Endodermal cell (in vitro differentiated cells): ENCODE results near the gene SEMA5A. TPM values are rescaled to one million over a fixed set of nuclear protein-coding genes. Genes with fewer than 3 reads are reported as not detected.

Experiments used
- DNase-seq: peaks from one replicate; pipeline ENCODE4 v3.0.0-alpha.2; 2017
- H3K27ac ChIP-seq: 2 replicates; pipeline ENCODE4 v1.5.1; 2013; ENCODE audit warnings: mild to moderate bottlenecking, low read depth, low read length, moderate library complexity
- H3K27me3 ChIP-seq: 2 replicates; pipeline ENCODE4 v1.6.1; 2013; ENCODE audit warnings: mild to moderate bottlenecking, low read length, moderate library complexity; ENCODE audit not compliant: insufficient read depth, control insufficient read depth, poor library complexity, severe bottlenecking
- H3K36me3 ChIP-seq: 2 replicates; pipeline ENCODE4 v1.7.0; 2013; ENCODE audit warnings: mild to moderate bottlenecking, low read length, moderate library complexity; ENCODE audit not compliant: control insufficient read depth, insufficient read depth
- H3K4me1 ChIP-seq: one replicate; pipeline ENCODE4 v1.7.0; 2013; ENCODE audit warnings: low read length; ENCODE audit not compliant: control insufficient read depth, insufficient read depth
- H3K4me3 ChIP-seq: 2 replicates; pipeline ENCODE4 v1.5.1; 2013; ENCODE audit warnings: mild to moderate bottlenecking, low read length, moderate library complexity
- H3K9ac ChIP-seq: 2 replicates; pipeline ENCODE4 v1.6.1; 2013; ENCODE audit warnings: mild to moderate bottlenecking, low read length, moderate library complexity; ENCODE audit not compliant: poor library complexity, severe bottlenecking; ENCODE audit errors: extremely low read depth
- H3K9me3 ChIP-seq: 2 replicates; pipeline ENCODE4 v1.6.1; 2013; ENCODE audit warnings: mild to moderate bottlenecking, low read length, moderate library complexity; ENCODE audit not compliant: control insufficient read depth
- H3K27ac Mint-ChIP-seq: 2 replicates; pipeline ENCODE4 v1.8.0; 2020; ENCODE audit warnings: mixed read lengths
- H3K27me3 Mint-ChIP-seq: 2 replicates; pipeline ENCODE4 v1.8.0; 2021; ENCODE audit warnings: mild to moderate bottlenecking, mixed read lengths; ENCODE audit not compliant: insufficient read depth
- H3K36me3 Mint-ChIP-seq: 2 replicates; pipeline ENCODE4 v1.8.0; 2020; ENCODE audit warnings: low read depth, mixed read lengths
- H3K4me1 Mint-ChIP-seq: 2 replicates; pipeline ENCODE4 v1.8.0; 2020; ENCODE audit warnings: mixed read lengths
- H3K4me3 Mint-ChIP-seq: 2 replicates; pipeline ENCODE4 v1.8.0; 2020; ENCODE audit warnings: mild to moderate bottlenecking, moderate library complexity, mixed read lengths
- H3K9me3 Mint-ChIP-seq: 2 replicates; pipeline ENCODE4 v1.8.0; 2020; ENCODE audit warnings: mild to moderate bottlenecking, mixed read lengths
- CTCF ChIP-seq: fragments of 200-600 bp; sonication (generic); conservative IDR thresholded peaks from 2 replicates; pipeline ENCODE4 v1.5.0; 2021; ENCODE audit warnings: antibody characterized with exemption, mild to moderate bottlenecking
- WGBS, 2 experiments: methylation state at CpG; one replicate each; pipeline versions ENCODE4 v1.1.5 to v1.1.7; 2013; ENCODE audit warnings: missing lambda C conversion rate in 2 of 2, mixed read lengths in 1 of 2; ENCODE audit not compliant: insufficient coverage in 1 of 2, insufficient read length in 1 of 2; 5-methylcytosine and 5-hydroxymethylcytosine counted together
- total RNA-seq, 2 donors: library from RNA; stranded (reverse); fragmentation: NEBNext Ultra II Directional in 1 of 2; extraction: Animal tissue kit (Norgen Biotek cat#: 25700) in 1 of 2; gene quantifications; 2 replicates in 1 of 2; 3 replicates in 1 of 2; pipeline ENCODE4 v1.2.1, GENCODE V29; 2021

SEMA5A gene
- total RNA-seq, 2 donors from 2014 or later, result 46.8 to 77.8 TPM

DNA sequence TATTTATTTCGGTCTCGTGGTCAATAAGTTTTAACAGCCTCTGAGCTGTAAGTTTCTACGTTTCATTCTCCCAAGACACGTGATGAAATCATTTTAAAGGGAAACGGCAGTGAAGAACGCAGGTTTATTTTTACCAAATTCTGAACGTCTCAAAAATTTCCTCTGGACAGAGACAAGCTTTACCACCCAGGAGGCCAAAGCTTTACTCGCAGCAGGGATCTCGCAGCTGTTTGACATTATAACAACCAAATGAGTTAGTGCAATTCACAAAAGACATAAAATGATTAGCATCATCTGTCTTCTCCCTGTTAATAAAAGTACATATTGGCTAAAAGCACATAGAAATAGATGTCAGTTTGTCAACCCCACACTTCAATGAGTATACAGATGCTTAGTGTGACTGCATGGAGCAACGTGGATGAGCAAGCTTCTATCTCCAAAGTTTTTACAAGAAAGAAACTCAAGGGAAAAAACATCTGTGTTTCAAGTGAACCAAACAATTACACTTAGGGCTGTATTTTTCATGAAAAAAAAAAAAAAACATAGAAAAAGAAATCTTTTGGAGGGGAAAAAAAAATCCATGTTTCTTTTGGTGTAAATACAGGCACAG, 2.5 kb downstream of the SEMA5A start:
- TF ChIP-seq CTCF, result no peak
- 80 to 86% methylated on average over 9 to 10 of the region's 10 CpGs for WGBS, 2 experiments
- H3K9me3 ChIP-seq, result no peaks in the 10 kb centered on the region
- H3K4me3 ChIP-seq, result peak overlapping the region; percentile 100
- H3K27me3 ChIP-seq, result no peaks in the 10 kb centered on the region
- peaks cover 57% of the 10 kb centered on the region for H3K36me3 ChIP-seq
- no peak overlapping the region for H3K27ac ChIP-seq
- Mint-ChIP-seq H3K27me3 (no peaks in the 10 kb centered on the region), H3K4me1 (peaks cover 19% of the 10 kb centered on the region), H3K9me3 (no peaks in the 10 kb centered on the region), H3K27ac (no peak overlapping the region), H3K4me3 (peak overlapping the region; percentile 90), H3K36me3 (peaks cover 10% of the 10 kb centered on the region)
- H3K9ac ChIP-seq, result peak overlapping the region; percentile 93
- no peak for DNase-seq
- peaks cover 3% of the 10 kb centered on the region for H3K4me1 ChIP-seq

DNA sequence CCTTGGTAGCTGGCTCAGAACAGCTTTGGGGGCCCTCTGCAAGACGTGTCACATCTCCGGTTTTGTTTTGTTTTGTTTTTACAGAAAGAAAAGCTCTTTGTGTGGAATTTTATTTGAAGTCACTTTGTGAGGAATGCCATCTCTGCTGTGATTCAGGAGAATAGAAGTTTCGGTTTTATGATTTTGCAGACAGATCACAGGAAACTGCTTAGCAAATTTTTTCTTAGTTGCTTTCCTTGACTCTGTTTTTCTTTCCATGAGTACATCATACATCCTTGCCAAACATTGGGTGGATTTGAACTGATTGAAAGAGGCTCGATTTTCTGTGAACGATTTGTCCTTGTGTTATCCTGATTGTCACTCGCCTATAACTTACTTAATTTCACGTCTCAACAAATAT, 5.1 kb downstream of the SEMA5A start:
- H3K27ac Mint-ChIP-seq, result no peak overlapping the region
- H3K4me1 Mint-ChIP-seq, result peaks cover 7% of the 10 kb centered on the region
- no peaks in the 10 kb centered on the region for H3K9me3 Mint-ChIP-seq
- no peak for DNase-seq
- no peak overlapping the region for H3K4me3 Mint-ChIP-seq
- H3K4me3 ChIP-seq, result peak overlapping the region; percentile 5
- no peak overlapping the region for H3K9ac ChIP-seq
- 78 to 94% methylated on average over 3 to 7 of the region's 7 CpGs for WGBS, 2 experiments
- no peaks in the 10 kb centered on the region for H3K9me3 ChIP-seq
- peaks cover 10% of the 10 kb centered on the region for H3K36me3 Mint-ChIP-seq
- H3K27me3 Mint-ChIP-seq, result no peaks in the 10 kb centered on the region
- peaks cover 3% of the 10 kb centered on the region for H3K4me1 ChIP-seq
- no peaks in the 10 kb centered on the region for H3K27me3 ChIP-seq
- no peak for TF ChIP-seq CTCF
- no peak overlapping the region for H3K27ac ChIP-seq
- H3K36me3 ChIP-seq, result peaks cover 54% of the 10 kb centered on the region

DNA sequence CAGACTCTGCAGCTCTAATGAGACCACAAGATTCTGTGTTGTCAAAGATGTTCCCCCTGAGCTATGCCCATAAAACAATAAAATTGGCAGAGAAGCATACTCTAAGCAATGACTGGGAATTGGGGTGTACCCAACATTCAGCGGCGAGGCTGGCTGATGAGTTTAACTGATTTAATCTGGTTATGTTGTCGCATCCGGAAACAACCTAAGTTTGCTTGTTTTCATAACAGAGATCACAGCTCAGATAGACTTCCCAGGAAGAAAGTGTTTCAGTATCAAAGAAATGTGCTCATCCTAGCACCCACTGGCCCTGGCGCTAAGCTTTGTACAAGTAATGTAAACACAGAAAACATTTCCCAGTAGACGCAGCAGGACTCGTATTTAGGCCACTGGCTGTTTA, 7.4 kb downstream of the SEMA5A start:
- Histone ChIP-seq H3K4me3 (no peak overlapping the region), H3K27me3 (no peaks in the 10 kb centered on the region), H3K9ac (no peak overlapping the region), H3K9me3 (no peaks in the 10 kb centered on the region), H3K27ac (no peak overlapping the region), H3K36me3 (peaks cover 48% of the 10 kb centered on the region), H3K4me1 (peaks cover 5% of the 10 kb centered on the region)
- Mint-ChIP-seq H3K27me3 (no peaks in the 10 kb centered on the region), H3K4me3 (no peak overlapping the region), H3K27ac (no peak overlapping the region), H3K9me3 (no peaks in the 10 kb centered on the region), H3K4me1 (peaks cover 1% of the 10 kb centered on the region), H3K36me3 (peaks cover 20% of the 10 kb centered on the region)
- no peak for DNase-seq
- 83 to 84% methylated on average over 6 to 7 of the region's 7 CpGs for WGBS, 2 experiments
- no peak for TF ChIP-seq CTCF
